Measurements from ENCODE around the gene KCND3. TPM values are rescaled to one million over a fixed set of nuclear protein-coding genes. Genes with fewer than 3 reads are reported as not detected.

Gene KCND3
- total RNA-seq, 1 experiment from 2014 or later, result 0.15 TPM

- H3K23ac ChIP-seq (ENCODE audit: insufficient read length, low read depth, low read length), result no peak overlapping the region
- H2AFZ ChIP-seq (ENCODE audit: low read length), result no peak overlapping the region
- no CpG with 5 or more reads among the region's 3 CpGs for WGBS (ENCODE audit: extremely low coverage, insufficient read length, low lambda C conversion rate)
Measured at GRCh38 chr1:111876631-111877030, 112.8 kb downstream of the KCND3 start.

More at GRCh38 chr1:111876631-111877030, 112.8 kb downstream of the KCND3 start:
- Histone ChIP-seq H2BK120ac (ENCODE audit: low read depth, low read length, poor library complexity, severe bottlenecking) (no peak overlapping the region), H2AK5ac (ENCODE audit: insufficient read length, low read length) (no peak overlapping the region), H3K4me1 (ENCODE audit: insufficient read depth, low read length) (no peaks in the 10 kb centered on the region), H3K9me3 (ENCODE audit: control insufficient read depth, low read depth, low read length) (no peaks in the 10 kb centered on the region), H3K27me3 (ENCODE audit: insufficient read depth, low read length) (no peaks in the 10 kb centered on the region), H4K5ac (ENCODE audit: insufficient read length, low read depth, low read length) (no peak overlapping the region), H3K27ac (ENCODE audit: insufficient read length, low read depth, low read length) (no peak overlapping the region), H4K91ac (ENCODE audit: insufficient read length, low read depth, low read length) (no peak overlapping the region), H3K23me2 (ENCODE audit: insufficient read length, low read depth, low read length, poor library complexity, severe bottlenecking) (no peaks in the 10 kb centered on the region), H3K79me1 (ENCODE audit: insufficient read depth, low read depth, low read length, poor library complexity, severe bottlenecking) (no peaks in the 10 kb centered on the region), H3K18ac (ENCODE audit: insufficient read length, low read depth, low read length) (no peak overlapping the region), H4K20me1 (ENCODE audit: control insufficient read depth, insufficient read depth, insufficient read length) (no peaks in the 10 kb centered on the region), H2BK20ac (ENCODE audit: low read depth, low read length, poor library complexity, severe bottlenecking) (no peak overlapping the region), H3K9ac (ENCODE audit: extremely low read depth, insufficient read length, low read length) (no peak overlapping the region), H3K79me2 (ENCODE audit: insufficient read depth, low read length) (no peaks in the 10 kb centered on the region), H3K4me2 (ENCODE audit: insufficient read depth, insufficient read length, low read length) (no peak overlapping the region), H3K56ac (ENCODE audit: insufficient read length, low read depth, low read length) (no peak overlapping the region), H2BK12ac (ENCODE audit: insufficient read length, low read depth, low read length) (no peak overlapping the region), H3K14ac (ENCODE audit: insufficient read depth, low read length) (no peak overlapping the region), H4K8ac (replicated peaks; ENCODE audit: insufficient read length, low read depth, low read length) (no peak overlapping the region), H2BK15ac (ENCODE audit: low read depth, low read length) (no peak overlapping the region), H2BK5ac (ENCODE audit: insufficient read length, low read length) (no peak overlapping the region), H3K4ac (ENCODE audit: low read depth, low read length) (no peak overlapping the region), H3T11ph (ENCODE audit: low read length) (no peak overlapping the region)
- Mint-ChIP-seq H3K27ac (no peak overlapping the region), H3K36me3 (ENCODE audit: insufficient read depth in 1 of 3, low read depth in 3 of 3) (no peaks in the 10 kb centered on the region), H3K4me1 (peaks cover 4 to 15% of the 10 kb centered on the region in 2 experiments), H3K4me3 (no peak overlapping the region), H3K27me3 (ENCODE audit: low read depth) (peaks cover 1% of the 10 kb centered on the region), H3K9me3 (no peaks in the 10 kb centered on the region)
- no peak for TF ChIP-seq CTCF (conservative IDR thresholded peaks at IDR 0.05)
- DNase-seq, result no peak

Measured in H9 (cell line).